Panc1 (cell line): ENCODE measurements around the gene PHF1. TPM values are rescaled to one million over a fixed set of nuclear protein-coding genes. Genes with fewer than 3 reads are reported as not detected.
A peak's percentile ranks its signal among the peaks of the same experiment; 100 is the strongest.

Experiments
- ATAC-seq: fragments of 200-7000 bp; cut with Tn5 transposase; 2 replicates; pipeline ENCODE4 v1.9.1; 2020; ENCODE audit warnings: mild to moderate bottlenecking, moderate library complexity
- BruUV-seq: library from RNA; stranded (reverse); fragments of 400-500 nt; replicated peaks from 2 replicates; lab custom pipeline; 2021; lab: Mats Ljungman, UMichigan
- CTCF ChIA-PET: fragments of 300-600 bp; sonication (Branson Sonifier 250); formaldehyde crosslinking; loops from one replicate; lab custom pipeline; 2022; ENCODE audit warnings: antibody characterized with exemption; lab: Charles Lee
- POLR2A ChIA-PET: fragments of 300-600 bp; sonication (Branson Sonifier 250); formaldehyde crosslinking; loops from one replicate; lab custom pipeline; 2022; ENCODE audit warnings: antibody characterized with exemption; lab: Charles Lee
- DNase-seq: peaks from one replicate; pipeline ENCODE4 v3.0.0-alpha.2; 2010; ENCODE audit warnings: low read depth, low spot score
- H3K27ac ChIP-seq: 2 replicates; pipeline ENCODE4 v1.5.1; 2011; ENCODE audit warnings: mild to moderate bottlenecking, low read length, inconsistent platforms
- H3K27me3 ChIP-seq: fragments of 200-500 bp; sonication (Bioruptor generic); 2 replicates; pipeline ENCODE4 v1.6.0; 2014; ENCODE audit warnings: low read length, inconsistent platforms; ENCODE audit not compliant: control insufficient read depth, insufficient read depth
- H3K36me3 ChIP-seq: fragments of 200-500 bp; sonication (Bioruptor generic); 2 replicates; pipeline ENCODE4 v1.5.1; 2014; ENCODE audit warnings: inconsistent platforms, mild to moderate bottlenecking, low read length, moderate library complexity; ENCODE audit not compliant: control insufficient read depth, insufficient read depth
- H3K4me1 ChIP-seq: 2 replicates; pipeline ENCODE4 v1.5.1; 2011; ENCODE audit warnings: inconsistent platforms, mild to moderate bottlenecking, low read length, moderate library complexity; ENCODE audit not compliant: control insufficient read depth, insufficient read depth
- H3K4me3 ChIP-seq, 2 experiments: 2 replicates each; pipeline ENCODE4 v1.5.1; 2011 to 2012; ENCODE audit warnings: low read depth in 2 of 2, low read length in 2 of 2, mild to moderate bottlenecking in 2 of 2, inconsistent platforms in 1 of 2, moderate library complexity in 1 of 2
- H3K9me3 ChIP-seq: fragments of 200-500 bp; sonication (Bioruptor generic); 2 replicates; pipeline ENCODE4 v1.5.1; 2014; ENCODE audit warnings: low read depth, mild to moderate bottlenecking, inconsistent platforms, low read length, moderate library complexity; ENCODE audit not compliant: control insufficient read depth, insufficient read depth
- POLR2AphosphoS5 ChIP-seq: IDR thresholded peaks from 2 replicates; pipeline ENCODE4 v1.6.1; 2012; ENCODE audit warnings: mild to moderate bottlenecking, low read depth, low read length, moderate library complexity
- SIN3A ChIP-seq: IDR thresholded peaks from 2 replicates; pipeline ENCODE4 v1.6.1; 2012; ENCODE audit warnings: low read depth, mild to moderate bottlenecking, low read length, moderate library complexity, borderline replicate concordance; ENCODE audit not compliant: insufficient read depth
- TCF7L2 ChIP-seq: IDR thresholded peaks from 2 replicates; pipeline ENCODE4 v1.6.1; 2011; ENCODE audit warnings: mild to moderate bottlenecking, low read depth, low read length, inconsistent platforms
- in situ Hi-C: cut with HindIII; loops from 2 replicates; pipeline ENCODE4 v1.10.0; 2016; ENCODE audit warnings: low sequenced_read_pairs, low pct_unique_long_range_greater_than_20kb
- intact Hi-C: fragments of 100-400 bp; cut with micrococcal nuclease; formaldehyde crosslinking; loops from one replicate; pipeline ENCODE4 v1.10.0; 2022; ENCODE audit not compliant: unreplicated experiment
- total RNA-seq: library from RNA; stranded (reverse); gene quantifications from one replicate; pipeline ENCODE4 v1.2.1, GENCODE V29; 2021; ENCODE audit not compliant: unreplicated experiment
- TF ChIP-seq, protein P1 (sequence below): fragments of 450-650 bp; IDR thresholded peaks from 2 replicates; pipeline ENCODE4 v1.5.1; 2017; ENCODE audit warnings: mild to moderate bottlenecking
- TF ChIP-seq, protein P2 (sequence below), 2 experiments: IDR thresholded peaks; 2 replicates each; pipeline ENCODE4 v1.6.1; 2011 to 2012; ENCODE audit warnings: low read depth in 2 of 2, control low read depth in 1 of 2, low read length in 1 of 2, mild to moderate bottlenecking in 1 of 2, moderate library complexity in 1 of 2; ENCODE audit not compliant: insufficient read depth in 1 of 2

Gene PHF1
- total RNA-seq, 1 experiment from 2014 or later: 51.6 TPM

DNA sequence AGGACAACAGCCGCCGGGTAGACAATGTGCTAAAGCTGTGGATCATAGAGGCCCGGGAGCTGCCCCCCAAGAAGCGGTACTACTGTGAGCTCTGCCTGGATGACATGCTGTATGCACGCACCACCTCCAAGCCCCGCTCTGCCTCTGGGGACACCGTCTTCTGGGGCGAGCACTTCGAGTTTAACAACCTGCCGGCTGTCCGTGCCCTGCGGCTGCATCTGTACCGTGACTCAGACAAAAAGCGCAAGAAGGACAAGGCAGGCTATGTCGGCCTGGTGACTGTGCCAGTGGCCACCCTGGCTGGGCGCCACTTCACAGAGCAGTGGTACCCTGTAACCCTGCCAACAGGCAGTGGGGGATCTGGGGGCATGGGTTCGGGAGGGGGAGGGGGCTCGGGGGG is 26.9 kb downstream of the PHF1 start:
- DNase-seq (no peak), ATAC-seq (no peak)
- TF ChIP-seq TCF7L2: no peak
- TF ChIP-seq POLR2AphosphoS5: no peak
- TF ChIP-seq, protein P1, sequence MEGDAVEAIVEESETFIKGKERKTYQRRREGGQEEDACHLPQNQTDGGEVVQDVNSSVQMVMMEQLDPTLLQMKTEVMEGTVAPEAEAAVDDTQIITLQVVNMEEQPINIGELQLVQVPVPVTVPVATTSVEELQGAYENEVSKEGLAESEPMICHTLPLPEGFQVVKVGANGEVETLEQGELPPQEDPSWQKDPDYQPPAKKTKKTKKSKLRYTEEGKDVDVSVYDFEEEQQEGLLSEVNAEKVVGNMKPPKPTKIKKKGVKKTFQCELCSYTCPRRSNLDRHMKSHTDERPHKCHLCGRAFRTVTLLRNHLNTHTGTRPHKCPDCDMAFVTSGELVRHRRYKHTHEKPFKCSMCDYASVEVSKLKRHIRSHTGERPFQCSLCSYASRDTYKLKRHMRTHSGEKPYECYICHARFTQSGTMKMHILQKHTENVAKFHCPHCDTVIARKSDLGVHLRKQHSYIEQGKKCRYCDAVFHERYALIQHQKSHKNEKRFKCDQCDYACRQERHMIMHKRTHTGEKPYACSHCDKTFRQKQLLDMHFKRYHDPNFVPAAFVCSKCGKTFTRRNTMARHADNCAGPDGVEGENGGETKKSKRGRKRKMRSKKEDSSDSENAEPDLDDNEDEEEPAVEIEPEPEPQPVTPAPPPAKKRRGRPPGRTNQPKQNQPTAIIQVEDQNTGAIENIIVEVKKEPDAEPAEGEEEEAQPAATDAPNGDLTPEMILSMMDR: no peak
- TF ChIP-seq, protein P2, sequence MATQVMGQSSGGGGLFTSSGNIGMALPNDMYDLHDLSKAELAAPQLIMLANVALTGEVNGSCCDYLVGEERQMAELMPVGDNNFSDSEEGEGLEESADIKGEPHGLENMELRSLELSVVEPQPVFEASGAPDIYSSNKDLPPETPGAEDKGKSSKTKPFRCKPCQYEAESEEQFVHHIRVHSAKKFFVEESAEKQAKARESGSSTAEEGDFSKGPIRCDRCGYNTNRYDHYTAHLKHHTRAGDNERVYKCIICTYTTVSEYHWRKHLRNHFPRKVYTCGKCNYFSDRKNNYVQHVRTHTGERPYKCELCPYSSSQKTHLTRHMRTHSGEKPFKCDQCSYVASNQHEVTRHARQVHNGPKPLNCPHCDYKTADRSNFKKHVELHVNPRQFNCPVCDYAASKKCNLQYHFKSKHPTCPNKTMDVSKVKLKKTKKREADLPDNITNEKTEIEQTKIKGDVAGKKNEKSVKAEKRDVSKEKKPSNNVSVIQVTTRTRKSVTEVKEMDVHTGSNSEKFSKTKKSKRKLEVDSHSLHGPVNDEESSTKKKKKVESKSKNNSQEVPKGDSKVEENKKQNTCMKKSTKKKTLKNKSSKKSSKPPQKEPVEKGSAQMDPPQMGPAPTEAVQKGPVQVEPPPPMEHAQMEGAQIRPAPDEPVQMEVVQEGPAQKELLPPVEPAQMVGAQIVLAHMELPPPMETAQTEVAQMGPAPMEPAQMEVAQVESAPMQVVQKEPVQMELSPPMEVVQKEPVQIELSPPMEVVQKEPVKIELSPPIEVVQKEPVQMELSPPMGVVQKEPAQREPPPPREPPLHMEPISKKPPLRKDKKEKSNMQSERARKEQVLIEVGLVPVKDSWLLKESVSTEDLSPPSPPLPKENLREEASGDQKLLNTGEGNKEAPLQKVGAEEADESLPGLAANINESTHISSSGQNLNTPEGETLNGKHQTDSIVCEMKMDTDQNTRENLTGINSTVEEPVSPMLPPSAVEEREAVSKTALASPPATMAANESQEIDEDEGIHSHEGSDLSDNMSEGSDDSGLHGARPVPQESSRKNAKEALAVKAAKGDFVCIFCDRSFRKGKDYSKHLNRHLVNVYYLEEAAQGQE (IDR thresholded peaks at IDR 0.05; ENCODE audit: insufficient read depth in 1 of 2, low read depth in 2 of 2, low read length in 1 of 2): no peak
- TF ChIP-seq SIN3A: no peak
- Histone ChIP-seq H3K4me1 (no peaks in the 10 kb centered on the region), H3K27ac (no peak overlapping the region), H3K4me3 (no peak overlapping the region), H3K27me3 (no peaks in the 10 kb centered on the region), H3K36me3 (peaks cover 5% of the 10 kb centered on the region; the same call in 1 of the 2 replicates), H3K9me3 (no peaks in the 10 kb centered on the region)
- ChIA-PET POLR2A (no interaction called here), CTCF (no interaction called here)
- in situ Hi-C loops: no loop called here
- intact Hi-C loops: no loop called here
- BruUV-seq: no TSS peak

- ChIA-PET POLR2A (interaction anchor here (0.6 kb wide), 1 partner anchor 95 kb away, joined by 3 read pairs; no protein-coding TSS in a partner anchor), CTCF (interaction anchor here (0.6 kb wide), 2 partner anchors 8 to 13 kb away, joined by 3 read pairs; no protein-coding TSS in a partner anchor)
- in situ Hi-C loops (no loop called here), intact Hi-C loops (no loop called here)
- Histone ChIP-seq H3K27me3 (no peaks in the 10 kb centered on the region), H3K4me1 (no peaks in the 10 kb centered on the region), H3K4me3 (no peak overlapping the region), H3K36me3 (peaks cover 5% of the 10 kb centered on the region; the same call in 1 of the 2 replicates), H3K9me3 (no peaks in the 10 kb centered on the region), H3K27ac (no peak overlapping the region)
- BruUV-seq: TSS peak; percentile 55
- no peak for DNase-seq
- TF ChIP-seq, protein P2 (IDR thresholded peaks at IDR 0.05; ENCODE audit: insufficient read depth in 1 of 2, low read depth in 2 of 2, low read length in 1 of 2): no peak
- TF ChIP-seq TCF7L2 (no peak), SIN3A (no peak), POLR2AphosphoS5 (no peak)
- TF ChIP-seq, protein P1: no peak
- ATAC-seq: no peak
Observed at GRCh38 chr6:33438978-33439594, 28.3 kb downstream of the PHF1 start.
